Measurements from ENCODE around the gene ZFAND3. TPM values are rescaled to one million over a fixed set of nuclear protein-coding genes. Genes with fewer than 3 reads are reported as not detected.

ZFAND3 gene
- total RNA-seq, 1 donor from 2014 or later, result 31.2 TPM

- peak in 1 of 2 donors; percentile 96 for DNase-seq (ENCODE audit: extremely low spot score in 2 of 2)
- no peak overlapping the region for H3K4me3 ChIP-seq
- intact Hi-C loops (cut with DNase I), result loop anchor here (10.0 kb wide), 1 partner anchor 223 kb away; no protein-coding TSS in a partner anchor
- TF ChIP-seq POLR2A (IDR thresholded peaks at IDR 0.05) (no peak), POLR2AphosphoS5 (IDR thresholded peaks at IDR 0.05; ENCODE audit: insufficient read depth in 1 of 2, low read depth in 1 of 2) (peak; percentile 78 to 93), CTCF (IDR thresholded peaks at IDR 0.05) (peak; percentile 67 to 96 (median 88))
- H3K36me3 ChIP-seq, result no peaks in the 10 kb centered on the region
- H3K9me3 ChIP-seq, result no peaks in the 10 kb centered on the region
- H3K4me1 ChIP-seq, result peaks cover 12% of the 10 kb centered on the region
- no peak overlapping the region for H3K27ac ChIP-seq
- no peaks in the 10 kb centered on the region for H3K27me3 ChIP-seq
Observed at GRCh38 chr6:37791156-37791919, 28.2 kb upstream of the ZFAND3 start.

GRCh38 chr6:37792457-37793033, 27.0 kb upstream of the ZFAND3 start:
- Histone ChIP-seq H3K36me3 (no peaks in the 10 kb centered on the region), H3K9me3 (no peaks in the 10 kb centered on the region), H3K4me3 (no peak overlapping the region), H3K27me3 (no peaks in the 10 kb centered on the region), H3K27ac (no peak overlapping the region), H3K4me1 (peaks cover 12% of the 10 kb centered on the region)
- DNase-seq (ENCODE audit: extremely low spot score in 2 of 2), result no peak
- no peak for TF ChIP-seq CTCF (IDR thresholded peaks at IDR 0.05)
- no peak for TF ChIP-seq POLR2A (IDR thresholded peaks at IDR 0.05)
- no peak for TF ChIP-seq POLR2AphosphoS5 (IDR thresholded peaks at IDR 0.05; ENCODE audit: insufficient read depth in 1 of 2, low read depth in 1 of 2)
- intact Hi-C loops (cut with DNase I), result loop anchor here (10.0 kb wide), 1 partner anchor 222 kb away; no protein-coding TSS in a partner anchor

DNA sequence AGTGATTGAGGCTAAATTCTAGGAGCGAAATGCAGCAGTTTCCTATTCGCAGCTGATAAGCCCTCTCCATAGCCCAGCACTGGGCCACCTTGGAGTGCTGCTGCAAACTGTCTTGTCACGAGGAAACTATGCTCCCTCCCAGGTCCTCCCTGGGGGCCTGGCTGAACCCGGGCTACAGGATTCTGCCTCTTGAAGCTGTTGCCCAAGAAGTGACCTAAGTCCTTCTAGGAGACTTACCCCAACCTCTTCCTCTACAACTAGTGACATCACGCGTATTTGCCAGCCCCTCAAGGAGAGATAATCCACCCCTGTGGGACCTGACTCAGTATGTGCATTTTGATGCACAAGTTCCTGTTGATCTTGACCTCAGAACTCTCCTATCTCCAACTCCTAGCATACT, 26.5 kb upstream of the ZFAND3 start:
- no peak overlapping the region for H3K4me3 ChIP-seq
- no peaks in the 10 kb centered on the region for H3K36me3 ChIP-seq
- intact Hi-C loops (cut with DNase I), result loop anchor here (10.0 kb wide), 1 partner anchor 222 kb away; no protein-coding TSS in a partner anchor
- H3K27ac ChIP-seq, result no peak overlapping the region
- H3K9me3 ChIP-seq, result no peaks in the 10 kb centered on the region
- no peak for DNase-seq (ENCODE audit: extremely low spot score in 2 of 2)
- peaks cover 12% of the 10 kb centered on the region for H3K4me1 ChIP-seq
- TF ChIP-seq POLR2AphosphoS5 (IDR thresholded peaks at IDR 0.05; ENCODE audit: insufficient read depth in 1 of 2, low read depth in 1 of 2) (no peak), POLR2A (IDR thresholded peaks at IDR 0.05) (no peak), CTCF (IDR thresholded peaks at IDR 0.05) (no peak)
- no peaks in the 10 kb centered on the region for H3K27me3 ChIP-seq

DNA sequence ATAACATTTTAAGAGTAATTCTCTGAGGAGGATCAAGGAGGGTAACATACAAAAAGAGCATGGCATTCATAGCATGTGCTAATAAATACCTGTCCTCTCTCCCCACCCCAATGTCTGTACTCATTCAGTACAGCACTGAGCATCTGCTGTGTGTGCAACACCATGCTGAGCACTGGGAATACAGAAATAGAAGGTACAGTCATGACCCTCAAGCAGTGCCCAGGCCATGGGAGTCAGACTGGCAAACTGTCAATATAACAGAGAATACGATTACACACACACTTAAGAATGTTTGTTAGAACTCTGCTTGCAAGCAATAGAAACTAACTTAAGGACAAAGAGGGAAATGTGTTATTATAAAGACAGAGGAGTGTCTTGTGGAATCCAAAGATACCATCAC, 24.7 kb upstream of the ZFAND3 start:
- H3K27ac ChIP-seq, result no peak overlapping the region
- no peaks in the 10 kb centered on the region for H3K27me3 ChIP-seq
- DNase-seq (ENCODE audit: extremely low spot score in 2 of 2), result no peak
- TF ChIP-seq CTCF (IDR thresholded peaks at IDR 0.05), result no peak
- TF ChIP-seq POLR2AphosphoS5 (IDR thresholded peaks at IDR 0.05; ENCODE audit: insufficient read depth in 1 of 2, low read depth in 1 of 2), result no peak
- no peak for TF ChIP-seq POLR2A (IDR thresholded peaks at IDR 0.05)
- intact Hi-C loops (cut with DNase I), result loop anchor here (10.0 kb wide), 1 partner anchor 220 kb away; no protein-coding TSS in a partner anchor
- H3K4me3 ChIP-seq, result no peak overlapping the region
- H3K4me1 ChIP-seq, result peaks cover 12% of the 10 kb centered on the region
- no peaks in the 10 kb centered on the region for H3K36me3 ChIP-seq
- H3K9me3 ChIP-seq, result no peaks in the 10 kb centered on the region
